ENCODE results near the gene FBN1. TPM values are rescaled to one million over a fixed set of nuclear protein-coding genes. Genes with fewer than 3 reads are reported as not detected.

FBN1 gene
- polyA plus RNA-seq, 10 donors, result 213 to 405 (median 259) TPM

- DNase-seq, result no peak
These were observed 88.2 kb downstream of the FBN1 start for GRCh38 chr15:48557335-48557734.

- DNase-seq, result no peak
These were observed 89.2 kb downstream of the FBN1 start for GRCh38 chr15:48556159-48556897.

GRCh38 chr15:48555241-48555881 lies 90.1 kb downstream of the FBN1 start:
- DNase-seq, result no peak

- DNase-seq, result no peak
These were observed 91.4 kb downstream of the FBN1 start for GRCh38 chr15:48554112-48554511.

GRCh38 chr15:48553559-48553958 lies 92.0 kb downstream of the FBN1 start:
- no peak for DNase-seq

- DNase-seq, result no peak
These were observed 94.5 kb downstream of the FBN1 start for GRCh38 chr15:48550822-48551525.

GRCh38 chr15:48548455-48548854 lies 97.1 kb downstream of the FBN1 start:
- DNase-seq, result peak in 2 of 3 donors; percentile 26 to 59

GRCh38 chr15:48547286-48547685 lies 98.2 kb downstream of the FBN1 start:
- DNase-seq, result peak in 2 of 3 donors; percentile 47 to 71

- DNase-seq, result peak in 1 of 3 donors; percentile 25
These were observed 99.2 kb downstream of the FBN1 start for GRCh38 chr15:48546296-48546695.

GRCh38 chr15:48544778-48545177 lies 100.7 kb downstream of the FBN1 start:
- DNase-seq, result no peak

GRCh38 chr15:48541341-48542278 lies 103.9 kb downstream of the FBN1 start:
- DNase-seq, result peak in 2 of 3 donors; percentile 66 to 78

- DNase-seq, result peak in 1 of 3 donors; percentile 63
These were observed 104.8 kb downstream of the FBN1 start for GRCh38 chr15:48540756-48541155.

GRCh38 chr15:48538941-48539340 lies 106.6 kb downstream of the FBN1 start:
- no peak for DNase-seq

- DNase-seq, result peak in 2 of 3 donors; percentile 67 to 87
These were observed 108.0 kb downstream of the FBN1 start for GRCh38 chr15:48537271-48538113.

- DNase-seq, result peak; percentile 74 to 92 (median 77)
These were observed 108.8 kb downstream of the FBN1 start for GRCh38 chr15:48536681-48537091.

- DNase-seq, result no peak
These were observed 111.5 kb downstream of the FBN1 start for GRCh38 chr15:48533982-48534381.

GRCh38 chr15:48532946-48533345 lies 112.6 kb downstream of the FBN1 start:
- no peak for DNase-seq

GRCh38 chr15:48530528-48530927 lies 115.0 kb downstream of the FBN1 start:
- no peak for DNase-seq

GRCh38 chr15:48528921-48529320 lies 116.6 kb downstream of the FBN1 start:
- no peak for DNase-seq

- DNase-seq, result no peak
These were observed 118.0 kb downstream of the FBN1 start for GRCh38 chr15:48527517-48527916.

GRCh38 chr15:48522911-48523310 lies 122.6 kb downstream of the FBN1 start:
- DNase-seq, result no peak
